ENCODE data around the gene EPHA4. TPM values are rescaled to one million over a fixed set of nuclear protein-coding genes. Genes with fewer than 3 reads are reported as not detected.

EPHA4 gene
- total RNA-seq, 4 donors from 2014 or later, result 38.9 to 98.9 (median 68.0) TPM

DNA sequence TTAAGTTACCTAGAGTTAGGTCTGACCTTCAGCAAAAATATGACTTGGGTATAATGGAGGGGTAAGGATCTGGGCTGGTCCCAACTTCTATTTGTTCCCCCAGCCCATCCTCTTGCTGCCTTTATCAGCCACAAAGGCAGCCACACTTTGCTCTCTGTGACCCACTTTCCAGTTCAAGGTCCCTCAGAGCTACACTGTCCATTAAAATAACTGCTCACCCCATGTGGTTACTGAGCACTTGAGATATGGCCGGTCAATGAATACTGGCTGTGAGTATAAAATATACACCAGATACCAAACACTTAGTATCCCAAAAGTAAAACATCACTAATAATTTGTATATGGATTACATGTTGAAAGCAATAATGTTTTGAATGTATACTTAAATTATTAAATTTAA is 67.2 kb downstream of the EPHA4 start:
- intact Hi-C loops (cut with DNase I), result no loop called here
- TF ChIP-seq, protein P1, sequence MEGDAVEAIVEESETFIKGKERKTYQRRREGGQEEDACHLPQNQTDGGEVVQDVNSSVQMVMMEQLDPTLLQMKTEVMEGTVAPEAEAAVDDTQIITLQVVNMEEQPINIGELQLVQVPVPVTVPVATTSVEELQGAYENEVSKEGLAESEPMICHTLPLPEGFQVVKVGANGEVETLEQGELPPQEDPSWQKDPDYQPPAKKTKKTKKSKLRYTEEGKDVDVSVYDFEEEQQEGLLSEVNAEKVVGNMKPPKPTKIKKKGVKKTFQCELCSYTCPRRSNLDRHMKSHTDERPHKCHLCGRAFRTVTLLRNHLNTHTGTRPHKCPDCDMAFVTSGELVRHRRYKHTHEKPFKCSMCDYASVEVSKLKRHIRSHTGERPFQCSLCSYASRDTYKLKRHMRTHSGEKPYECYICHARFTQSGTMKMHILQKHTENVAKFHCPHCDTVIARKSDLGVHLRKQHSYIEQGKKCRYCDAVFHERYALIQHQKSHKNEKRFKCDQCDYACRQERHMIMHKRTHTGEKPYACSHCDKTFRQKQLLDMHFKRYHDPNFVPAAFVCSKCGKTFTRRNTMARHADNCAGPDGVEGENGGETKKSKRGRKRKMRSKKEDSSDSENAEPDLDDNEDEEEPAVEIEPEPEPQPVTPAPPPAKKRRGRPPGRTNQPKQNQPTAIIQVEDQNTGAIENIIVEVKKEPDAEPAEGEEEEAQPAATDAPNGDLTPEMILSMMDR (IDR thresholded peaks at IDR 0.05), result no peak
- TF ChIP-seq POLR2A (IDR thresholded peaks at IDR 0.05), result no peak
- Histone ChIP-seq H3K4me1 (peaks cover 10 to 17% of the 10 kb centered on the region in 2 donors), H3K27me3 (no peaks in the 10 kb centered on the region), H3K9me3 (no peaks in the 10 kb centered on the region), H3K27ac (no peak overlapping the region), H3K4me3 (replicated peaks in 1 of 3) (no peak overlapping the region), H3K36me3 (no peaks in the 10 kb centered on the region)
- 81 to 91% methylated on average over 1 of the region's 1 CpG for WGBS, 2 donors
- DNase-seq, result no peak

DNA sequence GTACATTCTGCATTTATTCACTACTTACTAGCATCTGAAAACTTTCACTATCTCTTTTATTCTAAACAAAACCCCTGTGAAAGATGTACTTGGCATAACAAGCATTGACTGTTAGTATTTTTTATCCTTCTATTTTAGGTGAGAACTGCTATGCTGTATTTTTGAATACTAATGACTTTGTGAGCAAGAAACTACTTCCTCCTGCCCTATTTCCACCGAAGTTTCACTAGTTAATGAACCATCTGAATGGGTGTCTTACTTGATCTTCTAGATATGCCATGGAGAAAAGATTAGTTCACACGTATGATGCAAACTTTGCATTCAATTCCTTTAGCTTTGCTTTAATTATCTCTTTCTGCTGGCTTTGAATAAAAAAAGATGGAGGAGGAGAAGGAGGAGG is 68.1 kb downstream of the EPHA4 start:
- H3K27me3 ChIP-seq, result no peaks in the 10 kb centered on the region
- no peak overlapping the region for H3K27ac ChIP-seq
- H3K4me1 ChIP-seq, result peaks cover 10 to 18% of the 10 kb centered on the region in 2 donors
- no peaks in the 10 kb centered on the region for H3K36me3 ChIP-seq
- no peaks in the 10 kb centered on the region for H3K9me3 ChIP-seq
- no peak overlapping the region for H3K4me3 ChIP-seq (replicated peaks in 1 of 3)
- WGBS, 2 donors, result 61 to 81% methylated on average over 2 of the region's 2 CpGs
- intact Hi-C loops (cut with DNase I), result no loop called here
- TF ChIP-seq, protein P1 (IDR thresholded peaks at IDR 0.05), result no peak
- TF ChIP-seq POLR2A (IDR thresholded peaks at IDR 0.05), result no peak
- DNase-seq, result no peak

DNA sequence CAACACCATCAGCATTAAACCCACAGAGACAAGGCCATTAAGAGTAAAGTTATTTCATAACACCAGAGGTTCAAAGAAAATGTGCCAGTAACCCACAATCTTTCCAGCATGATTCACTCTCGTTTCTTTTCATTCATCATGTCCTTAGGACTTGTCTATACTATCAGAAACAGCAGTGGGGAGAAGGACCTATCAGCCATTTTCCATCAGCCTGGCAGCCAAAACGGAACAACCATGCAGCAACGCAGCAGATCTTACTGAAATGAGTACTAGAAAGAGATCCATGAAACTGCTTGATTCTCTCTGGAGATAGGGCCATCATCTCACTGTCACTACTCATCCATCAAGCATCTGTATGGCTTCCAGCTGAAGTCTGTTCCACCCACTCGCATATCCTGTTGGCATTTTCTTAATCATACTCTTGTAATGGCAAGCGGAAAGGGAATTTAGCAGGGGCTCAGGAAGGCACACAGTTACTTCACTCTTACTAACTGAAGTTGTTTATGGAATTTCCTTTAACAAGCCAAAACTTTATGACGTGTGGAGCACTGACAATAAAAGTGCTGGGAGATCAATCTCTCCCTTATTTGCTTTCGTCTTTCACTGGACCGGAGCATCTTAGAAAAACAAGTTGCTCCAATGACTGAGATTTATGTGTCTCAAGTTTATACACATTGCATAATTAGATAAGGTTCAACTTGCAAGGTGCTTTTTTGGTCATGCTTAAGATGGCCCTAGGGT is 69.7 kb downstream of the EPHA4 start:
- intact Hi-C loops (cut with DNase I), result no loop called here
- Histone ChIP-seq H3K27ac (peak overlapping the region; percentile 77 to 89 (median 86)), H3K9me3 (no peaks in the 10 kb centered on the region), H3K36me3 (no peaks in the 10 kb centered on the region), H3K4me1 (peaks cover 10 to 18% of the 10 kb centered on the region in 2 donors), H3K27me3 (no peaks in the 10 kb centered on the region), H3K4me3 (replicated peaks in 1 of 3) (no peak overlapping the region)
- no peak for DNase-seq
- TF ChIP-seq POLR2A (IDR thresholded peaks at IDR 0.05), result no peak
- TF ChIP-seq, protein P1 (IDR thresholded peaks at IDR 0.05), result no peak
- WGBS, 2 donors, result 75 to 78% methylated on average over 8 of the region's 8 CpGs

DNA sequence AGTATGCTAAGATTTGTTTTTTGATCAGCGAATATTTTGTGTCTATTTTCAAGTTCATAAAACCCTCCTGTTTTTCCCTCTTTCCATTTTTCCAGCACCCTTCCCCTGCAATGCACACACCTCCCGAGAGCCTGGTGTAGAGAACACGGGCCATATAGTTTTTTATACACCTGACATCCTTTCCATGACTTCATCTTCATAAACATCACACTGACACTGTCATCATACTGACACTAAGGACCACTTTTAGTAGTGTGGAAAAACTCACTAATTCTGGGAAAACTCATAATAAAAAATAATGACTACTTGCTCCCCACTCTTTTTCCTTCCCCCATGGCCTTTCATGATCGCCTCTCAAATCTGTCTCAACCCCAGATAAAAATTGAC is 70.2 kb downstream of the EPHA4 start:
- WGBS, 2 donors, result 65 to 76% methylated on average over 4 of the region's 4 CpGs
- no peak overlapping the region for H3K4me3 ChIP-seq (replicated peaks in 1 of 3)
- H3K36me3 ChIP-seq, result no peaks in the 10 kb centered on the region
- peak overlapping the region; percentile 77 to 89 (median 86) for H3K27ac ChIP-seq
- H3K9me3 ChIP-seq, result no peaks in the 10 kb centered on the region
- peaks cover 10 to 18% of the 10 kb centered on the region in 2 donors for H3K4me1 ChIP-seq
- H3K27me3 ChIP-seq, result no peaks in the 10 kb centered on the region
- intact Hi-C loops (cut with DNase I), result no loop called here
- no peak for DNase-seq
- no peak for TF ChIP-seq POLR2A (IDR thresholded peaks at IDR 0.05)
- TF ChIP-seq, protein P1 (IDR thresholded peaks at IDR 0.05), result no peak

DNA sequence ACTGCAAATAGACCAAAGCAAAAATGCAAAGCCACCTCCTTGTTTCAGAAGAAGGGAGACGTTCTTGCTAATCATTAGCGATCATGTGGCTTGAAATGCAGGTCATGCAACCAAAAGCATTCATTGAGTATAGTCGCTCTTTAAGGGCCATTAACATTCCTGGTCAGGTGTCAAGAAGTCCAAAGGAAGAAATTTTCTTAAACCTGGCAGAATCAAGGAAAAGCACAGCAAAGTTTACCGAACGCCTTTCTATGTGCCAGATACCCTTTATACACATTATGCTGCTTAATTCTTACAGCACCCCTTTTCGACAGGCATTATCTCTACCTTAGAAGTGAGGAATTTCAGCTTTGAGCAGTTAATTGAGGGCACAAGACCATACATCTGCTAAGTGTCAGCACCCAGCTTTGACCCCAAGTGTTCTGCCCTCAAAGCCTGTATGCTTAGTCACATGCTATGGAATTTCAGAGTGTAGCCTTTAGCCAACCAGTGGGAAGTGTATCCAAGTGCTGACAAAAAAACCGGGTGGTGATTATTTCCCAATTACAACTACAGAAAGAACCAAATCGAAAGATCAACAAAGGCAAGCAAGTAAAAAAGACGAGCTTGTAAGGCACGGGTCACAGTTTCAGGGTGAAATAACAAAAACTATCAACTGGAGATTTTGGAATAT is 70.8 kb downstream of the EPHA4 start:
- Histone ChIP-seq H3K27ac (peak overlapping the region; percentile 77 to 89 (median 86)), H3K36me3 (no peaks in the 10 kb centered on the region), H3K4me1 (peaks cover 10 to 18% of the 10 kb centered on the region in 2 donors), H3K9me3 (no peaks in the 10 kb centered on the region), H3K4me3 (replicated peaks in 1 of 3) (no peak overlapping the region), H3K27me3 (no peaks in the 10 kb centered on the region)
- TF ChIP-seq, protein P1 (IDR thresholded peaks at IDR 0.05), result no peak
- TF ChIP-seq POLR2A (IDR thresholded peaks at IDR 0.05), result no peak
- intact Hi-C loops (cut with DNase I), result no loop called here
- WGBS, 2 donors, result 29% methylated on average over 10 of the region's 10 CpGs
- peak in 1 of 2 donors; percentile 23 for DNase-seq

Measured in thyroid gland (tissue), 4 donors.